Mucosa of rectum (tissue), 2 donors: ENCODE results near the gene LRCH4.
A peak's percentile ranks its signal among the peaks of the same experiment; 100 is the strongest.

ENCODE experiments used
- H3K27ac ChIP-seq, 2 donors: one replicate each; pipeline ENCODE4 v1.7.0; 2013; ENCODE audit warnings: inconsistent platforms in 2 of 2, low read depth in 2 of 2, low read length in 2 of 2
- H3K27me3 ChIP-seq, 2 donors: one replicate each; pipeline ENCODE4 v1.7.0; 2013; ENCODE audit warnings: low read length in 2 of 2; ENCODE audit not compliant: control insufficient read depth in 2 of 2, insufficient read depth in 2 of 2
- H3K36me3 ChIP-seq, 2 donors: one replicate each; pipeline ENCODE4 v1.7.0; 2013; ENCODE audit warnings: low read length in 2 of 2; ENCODE audit not compliant: control insufficient read depth in 2 of 2, insufficient read depth in 2 of 2
- H3K4me1 ChIP-seq, 2 donors: one replicate each; pipeline ENCODE4 v1.7.0; 2013; ENCODE audit warnings: low read length in 2 of 2, mild to moderate bottlenecking in 1 of 2; ENCODE audit not compliant: control insufficient read depth in 2 of 2, insufficient read depth in 2 of 2
- H3K4me3 ChIP-seq, 2 donors: one replicate each; pipeline ENCODE4 v1.7.0; 2013; ENCODE audit warnings: low read length in 2 of 2
- H3K9ac ChIP-seq, 2 donors: one replicate each; pipeline ENCODE4 v1.7.0; 2013; ENCODE audit warnings: low read length in 2 of 2, low read depth in 1 of 2, mild to moderate bottlenecking in 1 of 2
- H3K9me3 ChIP-seq, 2 donors: one replicate each; pipeline ENCODE4 v1.7.0; 2013; ENCODE audit warnings: low read length in 2 of 2; ENCODE audit not compliant: control insufficient read depth in 2 of 2
- donor health status: healthy.
- donor health status: Normal muscosa, but diverticular disease.

The LRCH4 gene

GRCh38 chr7:100573691-100574361 is 12.1 kb downstream of the LRCH4 start, which contains the start of gene SAP25:
Gene SAP25, minus strand, starts transcription at chr7:100573900. Its CDS starts 158 bp downstream, at chr7:100573742.
- no peak within 1 kb of the TSS for H3K9ac ChIP-seq
- H3K27ac ChIP-seq = no peak within 1 kb of the TSS
- peaks cover 31 to 34% of the 10 kb centered on the region in 2 donors for H3K36me3 ChIP-seq
- H3K4me1 ChIP-seq = peaks cover 14 to 18% of the 10 kb centered on the region in 2 donors
- H3K27me3 ChIP-seq = no peaks in the 10 kb centered on the region
- no peak within 1 kb of the TSS for H3K4me3 ChIP-seq
- H3K9me3 ChIP-seq = no peaks in the 10 kb centered on the region

- Histone ChIP-seq H3K27me3 (no peaks in the 10 kb centered on the region), H3K4me3 (no peak overlapping the region), H3K4me1 (peaks cover 19 to 22% of the 10 kb centered on the region in 2 donors), H3K9me3 (no peaks in the 10 kb centered on the region), H3K27ac (no peak overlapping the region), H3K9ac (no peak overlapping the region), H3K36me3 (peaks cover 24 to 27% of the 10 kb centered on the region in 2 donors)
Observed at GRCh38 chr7:100572949-100573675, 12.8 kb downstream of the LRCH4 start.

- Histone ChIP-seq H3K4me3 (no peak overlapping the region), H3K36me3 (peaks cover 17 to 22% of the 10 kb centered on the region in 2 donors), H3K9me3 (no peaks in the 10 kb centered on the region)
Observed at GRCh38 chr7:100572281-100572948, 13.5 kb downstream of the LRCH4 start.

GRCh38 chr7:100571829-100572116 is 14.2 kb downstream of the LRCH4 start:
- Histone ChIP-seq H3K4me3 (no peak overlapping the region), H3K27me3 (no peaks in the 10 kb centered on the region), H3K4me1 (peaks cover 22 to 25% of the 10 kb centered on the region in 2 donors), H3K36me3 (peaks cover 16 to 21% of the 10 kb centered on the region in 2 donors), H3K9ac (no peak overlapping the region), H3K9me3 (no peaks in the 10 kb centered on the region), H3K27ac (no peak overlapping the region)

More at GRCh38 chr7:100572281-100572948, 13.5 kb downstream of the LRCH4 start:
- Histone ChIP-seq H3K4me1 (peaks cover 21 to 25% of the 10 kb centered on the region in 2 donors), H3K27ac (no peak overlapping the region), H3K27me3 (no peaks in the 10 kb centered on the region), H3K9ac (no peak overlapping the region)

- Histone ChIP-seq H3K27me3 (no peaks in the 10 kb centered on the region), H3K4me3 (no peak overlapping the region), H3K9me3 (no peaks in the 10 kb centered on the region), H3K4me1 (peaks cover 22 to 25% of the 10 kb centered on the region in 2 donors), H3K36me3 (peaks cover 13 to 15% of the 10 kb centered on the region in 2 donors), H3K27ac (no peak overlapping the region), H3K9ac (no peak overlapping the region)
Observed at GRCh38 chr7:100570954-100571828, 14.7 kb downstream of the LRCH4 start.

GRCh38 chr7:100568896-100569844 is 16.8 kb downstream of the LRCH4 start:
- H3K27me3 ChIP-seq = no peaks in the 10 kb centered on the region
- peaks cover 22 to 25% of the 10 kb centered on the region in 2 donors for H3K4me1 ChIP-seq
- no peaks in the 10 kb centered on the region for H3K9me3 ChIP-seq
- peak overlapping the region in 1 of 2 donors; percentile 14 for H3K9ac ChIP-seq
- peaks cover 3 to 5% of the 10 kb centered on the region in 2 donors for H3K36me3 ChIP-seq
- peak overlapping the region in 1 of 2 donors; percentile 16 for H3K27ac ChIP-seq
- H3K4me3 ChIP-seq = peak overlapping the region; percentile 48 to 61

GRCh38 chr7:100568176-100568895 is 17.6 kb downstream of the LRCH4 start:
- Histone ChIP-seq H3K27me3 (no peaks in the 10 kb centered on the region), H3K27ac (peak overlapping the region; percentile 1 to 38), H3K9ac (no peak overlapping the region), H3K4me1 (peaks cover 22 to 25% of the 10 kb centered on the region in 2 donors), H3K4me3 (no peak overlapping the region), H3K36me3 (peaks cover 3 to 7% of the 10 kb centered on the region in 2 donors), H3K9me3 (no peaks in the 10 kb centered on the region)

- H3K27ac ChIP-seq = peak overlapping the region; percentile 1 to 38
- peaks cover 4 to 13% of the 10 kb centered on the region in 2 donors for H3K36me3 ChIP-seq
- H3K27me3 ChIP-seq = no peaks in the 10 kb centered on the region
- H3K4me1 ChIP-seq = peaks cover 22 to 25% of the 10 kb centered on the region in 2 donors
- no peak overlapping the region for H3K4me3 ChIP-seq
- H3K9me3 ChIP-seq = no peaks in the 10 kb centered on the region
- H3K9ac ChIP-seq = no peak overlapping the region
Observed at GRCh38 chr7:100567751-100568175, 18.2 kb downstream of the LRCH4 start.
